T-helper 2 cell treated with Interferon-gamma antibody and Interleukin-4, amounts not matched to agents 100 ng/mL and 5 ng/mL, for 36 hours (primary cell): ENCODE results near the gene BMERB1. TPM values are rescaled to one million over a fixed set of nuclear protein-coding genes. Genes with fewer than 3 reads are reported as not detected.
"Not testable (repeated sequence)": the region's sequence is repeated elsewhere in the genome, so short reads cannot be mapped to it uniquely, and the experiment has no call there.

Experiments used
- intact Hi-C: fragments of 100-400 bp; cut with micrococcal nuclease; formaldehyde crosslinking; loops from one replicate; pipeline ENCODE4 v1.15.1; 2023
- total RNA-seq: library from RNA; stranded (reverse); gene quantifications from 2 replicates; pipeline ENCODE4 v1.2.3, GENCODE V29; 2022

BMERB1 gene
- total RNA-seq, 1 donor from 2014 or later: 3.9 TPM

DNA sequence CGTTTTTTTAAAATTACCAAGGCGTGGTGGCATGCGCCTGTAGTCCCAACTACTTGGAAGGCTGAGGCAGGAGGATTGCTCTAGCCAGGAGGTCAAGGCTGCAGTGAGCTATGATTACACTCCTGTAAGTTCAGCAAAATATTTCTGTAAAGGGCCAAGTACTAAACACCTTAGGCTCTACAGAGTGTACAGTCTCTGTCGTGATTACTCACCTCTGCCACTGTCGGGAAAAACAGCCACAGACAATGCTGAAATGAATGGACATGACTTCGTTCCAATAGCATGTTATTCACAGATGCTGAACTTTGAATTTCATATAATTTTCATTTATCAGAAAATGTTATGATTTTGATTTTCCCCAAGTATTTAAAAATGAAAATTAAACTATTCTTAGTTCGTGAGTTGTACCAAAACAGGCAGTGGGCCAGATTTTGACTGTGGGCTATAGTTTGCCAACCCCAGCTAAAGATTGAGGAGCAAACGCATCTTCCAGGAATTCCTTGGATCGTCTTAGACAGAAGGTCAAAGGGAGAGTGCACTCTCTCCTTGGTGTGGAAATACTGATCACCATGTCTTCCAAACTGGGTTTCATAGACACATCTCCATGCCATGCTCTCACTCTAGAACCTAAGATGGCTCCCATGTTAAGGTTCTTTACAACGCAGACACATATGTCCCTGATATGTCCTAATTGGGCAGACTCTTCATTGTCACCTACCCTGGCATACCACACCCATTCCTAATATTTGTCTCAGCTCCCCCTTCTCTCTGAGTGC lies 119.1 kb downstream of the BMERB1 start:
- intact Hi-C loops: no loop called here

DNA sequence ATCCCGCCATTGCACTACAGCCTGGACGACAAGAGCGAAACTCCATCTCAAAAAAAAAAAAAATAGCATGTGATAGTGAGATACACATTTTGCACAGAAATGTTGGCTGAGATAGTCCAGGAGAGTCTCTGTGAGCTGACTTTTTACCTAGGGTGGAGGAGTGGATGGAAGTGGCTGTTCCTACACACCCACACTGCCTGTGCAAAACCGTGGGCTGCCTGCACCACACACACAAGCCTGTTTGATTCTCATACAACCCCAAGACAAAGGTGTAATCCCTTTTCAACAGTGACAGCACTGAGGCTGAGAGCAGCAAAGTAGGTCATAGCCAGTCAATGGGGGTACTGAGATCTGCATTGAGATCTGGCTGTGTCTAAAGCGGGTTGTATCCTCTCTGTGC lies 121.7 kb downstream of the BMERB1 start:
- intact Hi-C loops: no loop called here

DNA sequence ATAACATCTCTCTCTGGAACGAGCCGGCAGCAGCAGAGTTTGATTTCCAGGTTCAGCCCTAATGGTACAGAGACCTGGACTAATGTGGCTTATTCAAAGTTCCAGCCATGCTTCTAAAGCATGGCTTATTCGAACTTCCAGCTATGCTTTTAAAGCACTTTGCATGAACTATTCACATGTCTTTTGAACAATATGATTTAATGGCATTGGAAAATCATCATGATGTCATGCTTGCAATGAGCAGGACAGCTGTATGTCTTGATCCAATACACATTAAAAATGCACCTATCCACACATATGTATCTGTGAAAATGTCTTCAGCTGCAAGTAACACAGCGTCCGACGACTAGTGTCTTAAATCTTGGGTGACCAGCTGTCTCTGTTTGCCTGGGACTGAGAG lies 122.9 kb downstream of the BMERB1 start:
- intact Hi-C loops: no loop called here

DNA sequence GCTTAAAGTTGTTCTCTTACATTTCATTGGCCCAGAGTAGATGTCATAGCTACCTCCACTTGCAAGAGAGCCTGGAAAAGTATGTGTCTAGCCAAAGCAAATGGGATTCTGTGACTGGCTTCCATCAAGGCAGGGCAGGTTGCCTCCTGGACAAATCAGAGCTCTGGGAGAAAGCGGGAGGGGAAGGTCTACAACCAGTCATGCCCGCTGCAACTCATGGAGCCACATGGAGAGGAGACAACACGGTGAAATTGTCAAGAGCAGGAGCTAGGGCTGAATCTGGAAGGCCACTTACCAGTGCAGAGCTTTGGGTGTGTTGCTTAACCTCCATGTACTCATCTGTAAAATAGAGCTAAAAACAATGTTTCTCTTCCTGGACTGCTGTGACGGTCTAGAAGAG lies 124.8 kb downstream of the BMERB1 start:
- intact Hi-C loops: no loop called here

DNA sequence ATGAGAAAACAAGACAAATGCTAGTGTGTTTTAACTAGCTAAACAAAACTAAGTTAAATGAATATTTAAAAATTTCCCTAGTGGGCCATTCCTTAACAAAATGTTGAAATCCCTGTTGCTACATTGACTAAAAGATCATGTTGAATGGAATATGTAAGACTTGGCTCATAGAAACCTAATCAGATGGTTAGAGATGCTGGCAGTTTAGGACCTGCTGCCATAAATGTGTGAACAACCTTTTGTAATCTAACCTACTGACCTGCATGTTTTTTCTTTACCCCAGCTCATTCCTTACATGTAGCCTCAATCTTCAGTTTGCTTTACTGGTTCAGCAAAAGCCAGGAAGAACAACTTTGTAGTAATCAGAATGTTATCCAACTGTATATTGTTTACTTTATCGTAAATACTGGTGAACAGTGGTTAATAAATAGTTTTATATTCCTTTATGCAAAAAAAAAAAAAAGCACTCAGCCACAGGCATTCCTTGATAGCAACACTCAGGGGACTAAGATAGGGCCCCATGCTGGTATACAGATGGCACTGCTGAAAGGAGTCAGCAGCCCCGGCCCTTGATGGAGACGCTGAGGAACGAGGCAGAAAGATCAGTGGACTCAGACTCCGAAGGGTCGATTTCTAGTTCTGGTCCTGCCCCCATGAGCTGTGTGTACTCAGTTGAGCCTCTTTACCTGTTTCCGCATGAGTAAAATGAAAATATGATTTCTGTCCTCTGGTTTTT lies 130.4 kb downstream of the BMERB1 start:
- intact Hi-C loops: no loop called here

DNA sequence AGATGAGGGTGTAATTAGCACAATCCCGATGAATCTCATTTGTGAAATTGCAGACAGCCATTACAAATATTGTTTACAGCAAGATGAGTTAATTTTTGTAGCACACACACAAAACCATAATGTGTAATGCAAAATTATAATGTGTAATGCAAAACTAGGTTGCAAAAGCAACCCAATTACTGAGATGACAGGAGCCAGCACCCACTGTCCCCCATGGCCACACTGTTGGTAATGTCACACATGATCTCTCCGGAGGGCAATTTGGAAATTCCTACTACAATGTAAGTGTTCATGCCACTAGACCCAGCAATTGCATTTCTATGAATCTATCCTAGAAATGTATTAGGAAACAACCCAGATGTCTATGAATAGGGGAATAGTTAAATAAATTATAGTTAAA lies 131.7 kb downstream of the BMERB1 start:
- intact Hi-C loops: no loop called here

DNA sequence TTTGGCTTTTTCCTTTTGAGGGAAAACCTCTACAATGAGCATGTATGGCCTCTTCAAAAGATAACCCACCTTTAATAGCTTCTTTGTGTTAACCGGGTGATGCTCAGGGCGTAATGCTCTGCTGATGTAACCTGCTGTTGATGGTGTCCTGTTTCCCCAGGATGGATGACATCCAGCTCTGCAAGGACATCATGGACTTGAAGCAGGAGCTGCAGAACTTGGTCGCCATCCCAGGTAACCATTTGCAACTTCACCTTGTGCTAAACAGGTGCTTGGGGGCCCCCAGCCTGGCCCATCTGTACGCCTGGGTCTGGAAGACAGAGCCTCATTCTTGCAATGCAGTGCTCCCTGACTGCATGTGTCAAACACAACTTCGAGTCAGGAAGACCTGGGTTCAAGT lies 133.4 kb downstream of the BMERB1 start:
- intact Hi-C loops: no loop called here

DNA sequence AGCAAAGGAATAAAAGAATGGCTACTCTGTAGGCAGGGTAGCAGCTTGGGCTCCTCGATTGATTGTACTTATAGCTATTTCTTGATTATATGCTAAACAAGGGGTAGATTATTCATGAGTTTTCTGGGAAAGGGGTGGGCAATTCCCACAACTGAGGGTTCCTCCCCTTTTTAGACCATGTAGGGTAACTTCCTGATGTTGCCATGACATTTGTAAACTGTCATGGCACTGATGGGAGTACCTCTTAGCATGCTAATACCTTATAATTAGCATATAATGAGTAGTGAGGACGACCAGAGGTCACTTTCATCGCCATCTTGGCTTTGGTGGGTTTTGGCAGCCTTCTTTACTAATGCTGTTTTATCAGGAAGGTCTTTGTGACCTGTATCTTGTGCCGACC lies 136.3 kb downstream of the BMERB1 start:
- intact Hi-C loops: not testable (repeated sequence)

DNA sequence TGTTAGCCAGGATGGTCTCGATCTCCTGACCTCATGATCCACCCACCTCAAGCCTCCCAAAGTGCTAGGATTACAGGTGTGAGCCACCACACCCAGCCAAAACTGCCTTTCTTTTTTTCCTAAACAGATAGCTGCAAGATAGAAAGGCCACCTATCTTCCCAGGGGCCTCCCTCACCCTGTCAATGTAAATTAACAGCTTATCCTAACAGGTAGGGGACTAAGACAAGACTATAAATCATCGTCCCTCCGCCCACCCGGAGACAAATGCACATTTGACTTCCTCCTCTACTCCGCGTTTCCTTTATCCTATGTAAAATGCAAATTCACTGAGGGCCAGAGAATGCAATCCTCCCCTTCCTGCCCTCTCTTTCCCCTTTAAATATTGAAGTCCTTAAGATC lies 137.2 kb downstream of the BMERB1 start:
- intact Hi-C loops: no loop called here

DNA sequence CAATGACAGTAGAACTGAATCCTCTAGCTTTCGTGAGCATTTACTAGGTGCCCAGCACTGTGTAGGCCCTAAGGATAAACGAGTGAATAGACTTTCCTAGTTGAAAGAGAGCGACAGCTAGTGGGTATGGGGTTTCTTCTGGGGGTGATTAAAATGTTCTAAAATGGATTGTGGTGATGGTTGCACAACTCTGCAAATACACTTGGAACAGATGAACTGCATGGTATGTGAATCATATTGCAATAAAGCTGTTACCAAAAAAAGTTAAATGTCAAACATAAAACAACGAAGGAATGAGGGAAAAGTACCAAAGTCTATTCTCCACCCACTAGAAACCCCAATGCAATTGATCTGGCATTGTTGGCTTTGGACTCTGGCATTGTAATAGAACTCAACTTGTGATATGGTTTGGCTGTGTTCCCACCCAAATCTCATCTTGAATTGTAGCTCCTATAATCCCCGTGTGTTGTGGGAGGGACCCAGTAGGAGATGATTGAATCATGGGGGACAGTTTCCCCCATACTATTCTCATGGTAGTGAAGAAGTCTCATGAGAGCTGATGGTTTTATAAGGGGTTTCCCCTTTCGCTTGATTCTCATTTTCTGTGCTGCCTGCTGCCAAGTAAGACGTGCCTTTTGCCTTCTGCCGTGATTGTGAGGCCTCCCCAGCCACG lies 138.1 kb downstream of the BMERB1 start:
- intact Hi-C loops: no loop called here

DNA sequence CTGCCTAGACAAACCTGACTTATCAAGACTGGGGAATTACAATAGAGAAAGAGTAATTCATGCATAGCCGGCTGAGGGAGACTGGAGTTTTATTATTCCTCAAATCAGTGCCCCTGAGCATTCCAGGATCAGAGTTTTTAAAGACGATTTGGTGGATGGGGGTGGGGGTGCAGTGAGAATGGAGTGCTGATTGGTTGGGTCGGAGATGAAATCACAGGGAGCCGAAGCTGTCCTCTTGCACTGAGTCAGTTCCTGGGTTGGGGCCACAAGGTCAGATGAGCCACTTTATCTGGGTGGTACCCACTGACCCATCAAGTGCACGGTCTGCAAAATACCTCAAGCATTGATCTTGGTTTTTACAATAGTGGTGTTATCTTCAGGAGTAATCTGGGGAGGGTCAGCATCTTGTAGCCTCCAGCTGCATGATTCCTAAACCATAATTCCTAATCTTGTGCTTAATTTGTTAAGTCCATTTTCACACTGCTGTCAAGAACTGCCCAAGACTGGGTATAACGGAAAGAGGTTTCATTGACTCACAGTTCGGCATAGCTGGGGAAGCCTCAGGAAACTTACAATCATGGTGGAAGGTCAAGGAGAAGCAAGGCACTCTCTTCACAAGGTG lies 139.0 kb downstream of the BMERB1 start:
- intact Hi-C loops: no loop called here

DNA sequence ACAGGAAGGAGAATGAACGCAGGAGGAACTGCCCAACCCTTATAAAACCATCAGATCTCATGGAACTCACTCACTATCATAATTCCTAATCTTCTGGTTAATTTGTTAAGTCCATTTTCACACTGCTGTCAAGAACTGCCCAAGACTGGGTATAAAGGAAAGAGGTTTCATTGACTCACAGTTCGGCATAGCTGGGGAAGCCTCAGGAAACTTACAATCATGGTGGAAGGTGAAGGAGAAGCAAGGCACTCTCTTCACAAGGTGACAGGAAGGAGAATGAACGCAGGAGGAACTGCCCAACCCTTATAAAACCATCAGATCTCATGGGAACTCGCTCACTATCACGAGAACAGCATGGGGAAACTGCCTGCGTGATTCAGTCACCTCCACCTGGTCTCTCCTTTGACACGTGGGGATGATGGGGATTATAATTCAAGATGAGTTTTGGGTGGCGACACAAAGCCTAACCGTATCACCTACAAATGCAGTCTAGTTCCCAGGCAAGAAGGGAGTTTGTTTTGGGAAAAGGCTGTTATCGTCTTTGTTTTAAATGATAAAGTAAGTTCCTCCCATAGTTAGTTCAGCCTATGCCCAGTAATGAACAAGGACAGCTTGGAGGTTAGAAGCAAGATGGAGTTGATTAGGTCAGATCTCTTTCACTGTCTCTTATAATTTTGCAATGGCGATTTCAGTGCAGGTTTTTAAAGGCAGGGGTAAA lies 139.7 kb downstream of the BMERB1 start:
- intact Hi-C loops: not testable (repeated sequence)

DNA sequence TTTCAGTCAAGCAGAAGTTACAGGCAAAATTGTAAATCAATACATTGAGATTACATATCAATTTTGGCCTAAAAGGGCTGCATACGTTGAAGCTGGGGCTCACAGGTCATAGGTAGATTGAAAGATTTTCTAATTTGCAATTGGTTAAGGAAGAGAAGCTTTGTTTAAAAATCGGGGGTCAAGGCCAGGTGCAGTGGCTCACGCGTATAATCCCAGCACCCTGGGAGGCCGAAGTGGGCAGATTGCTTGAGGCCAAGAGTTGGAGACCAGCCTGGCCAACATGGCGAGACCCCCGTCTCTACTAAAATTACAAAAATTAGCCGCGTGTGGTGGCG lies 140.2 kb downstream of the BMERB1 start:
- intact Hi-C loops: no loop called here

DNA sequence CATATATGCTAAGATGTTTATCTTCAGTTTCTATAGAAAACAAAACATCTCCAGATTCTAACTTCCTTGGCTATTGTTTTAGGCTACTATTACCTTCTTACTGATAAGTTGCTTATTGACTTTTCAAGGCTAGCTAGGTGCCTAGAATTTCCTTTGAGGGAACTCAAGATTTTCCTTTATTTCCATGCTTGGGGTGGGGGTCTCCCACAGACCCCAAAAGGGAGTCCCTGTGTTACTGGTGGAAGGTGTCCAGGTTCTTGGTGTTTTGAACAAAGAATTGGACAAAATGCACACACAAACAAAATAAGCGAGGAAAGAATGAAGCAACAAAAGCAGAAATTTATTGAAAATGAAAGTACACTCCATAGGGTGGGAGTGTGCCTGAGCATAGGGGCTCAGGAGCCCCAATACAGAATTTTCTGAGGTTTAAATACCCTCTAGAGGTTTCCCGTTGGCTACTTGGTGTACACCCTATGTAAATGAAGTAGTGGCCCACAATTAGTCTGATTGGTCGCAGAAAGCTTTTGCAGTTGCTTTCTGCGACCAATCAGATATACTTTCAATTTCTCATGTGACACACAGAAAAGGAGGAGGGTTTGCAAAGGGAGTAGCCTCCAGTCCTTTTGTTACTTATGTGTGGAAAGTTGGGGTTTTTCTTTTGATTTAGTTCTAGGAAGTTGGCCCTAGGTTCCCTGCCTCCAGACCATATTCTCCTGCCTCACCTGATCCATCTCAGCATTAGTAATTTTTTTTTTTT lies 141.1 kb downstream of the BMERB1 start:
- intact Hi-C loops: no loop called here

DNA sequence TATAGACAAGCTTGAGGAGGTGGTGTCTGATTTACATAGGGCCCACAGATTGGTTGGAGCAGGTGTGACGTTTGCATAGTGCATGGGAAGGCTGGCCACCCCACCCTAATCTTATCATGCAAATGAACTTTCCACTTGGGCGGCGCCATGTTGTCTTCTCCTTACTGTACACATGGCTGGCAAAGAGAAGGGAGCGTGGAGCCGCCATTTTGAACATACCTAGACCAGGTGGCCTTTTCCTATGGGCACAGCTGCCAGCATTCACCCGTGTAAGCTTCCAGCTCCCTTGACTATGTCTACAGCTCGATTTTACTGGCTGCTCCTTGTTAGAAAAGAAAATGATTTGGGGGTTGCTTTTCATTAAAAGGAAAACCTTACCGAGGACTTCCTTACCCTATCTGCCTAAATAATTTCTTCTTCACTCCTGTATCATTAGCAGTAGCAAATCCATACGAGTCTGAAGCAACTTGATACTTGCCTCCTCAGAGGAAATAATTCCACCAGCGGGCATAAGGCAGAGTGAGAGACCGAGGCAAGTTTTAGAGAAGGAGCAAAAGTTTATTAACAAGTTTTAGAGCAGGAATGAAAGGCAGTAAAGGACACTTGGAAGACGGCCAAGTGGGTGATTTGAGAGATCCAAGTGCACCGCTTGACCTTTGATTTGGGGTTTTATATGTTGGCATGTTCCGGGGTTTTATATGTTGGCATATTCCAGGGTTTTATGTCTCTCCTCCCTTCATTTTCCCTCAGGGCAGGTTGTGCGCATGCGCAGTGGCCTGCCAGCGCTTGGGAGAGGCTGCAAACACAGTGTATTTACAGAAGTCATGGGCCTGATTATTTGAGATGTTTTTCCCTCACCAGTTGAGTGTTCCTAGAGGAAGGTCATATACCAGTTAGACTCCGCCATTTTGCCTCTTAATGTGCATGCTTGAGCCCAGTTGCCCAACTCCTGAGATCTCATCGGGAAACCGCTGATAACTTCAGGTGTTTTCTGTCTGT lies 142.9 kb downstream of the BMERB1 start:
- intact Hi-C loops: no loop called here

DNA sequence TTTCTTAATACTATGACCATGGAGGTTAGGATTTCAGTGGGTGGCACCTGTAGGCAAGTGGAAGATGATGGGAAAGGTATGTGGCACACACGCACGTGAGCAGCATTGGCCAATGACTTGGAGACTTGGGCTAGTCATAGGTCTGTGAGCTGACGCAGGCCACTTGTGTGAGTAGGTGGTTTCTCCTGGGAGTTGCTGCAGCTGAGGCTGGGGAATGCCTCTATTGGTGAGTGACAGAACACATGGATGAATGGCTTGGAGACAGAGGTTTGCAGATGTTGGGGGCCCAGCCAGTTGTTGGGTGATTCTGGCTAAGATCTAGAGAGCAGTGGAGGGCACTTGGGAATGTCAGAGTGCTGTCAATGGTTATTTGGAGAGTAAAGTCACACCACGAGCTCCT lies 144.4 kb downstream of the BMERB1 start:
- intact Hi-C loops: no loop called here

DNA sequence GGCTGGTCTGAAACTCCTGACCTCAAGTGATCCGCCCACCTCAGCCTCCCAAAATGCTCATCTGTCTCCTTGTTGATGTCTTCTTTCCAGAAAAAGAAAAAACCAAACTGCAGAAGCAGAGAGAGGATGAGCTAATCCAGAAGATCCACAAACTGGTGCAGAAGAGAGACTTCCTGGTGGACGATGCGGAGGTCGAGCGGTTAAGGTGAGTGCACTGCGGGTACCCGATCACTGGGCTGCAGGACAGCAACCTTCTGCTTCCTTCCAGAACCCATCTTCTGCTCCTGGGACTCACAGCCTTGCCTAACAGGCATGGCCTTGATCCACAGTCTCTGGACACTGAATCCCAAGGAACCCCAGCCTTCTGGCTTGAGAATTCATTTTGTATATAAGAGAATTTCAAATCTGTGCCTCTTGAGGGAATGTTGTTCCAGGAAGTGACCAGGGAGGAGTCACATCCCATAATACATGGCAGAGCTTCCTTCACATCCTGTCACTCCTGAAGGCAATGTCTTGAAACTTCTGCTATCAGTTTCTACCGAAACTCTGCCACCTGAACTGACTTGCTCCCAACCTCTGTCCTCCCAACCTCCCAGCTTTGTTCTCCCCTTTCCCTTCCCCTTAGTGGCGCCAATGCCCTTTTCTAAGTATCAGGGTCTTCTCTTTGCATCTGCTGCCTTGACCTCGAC lies 146.9 kb downstream of the BMERB1 start:
- intact Hi-C loops: no loop called here

DNA sequence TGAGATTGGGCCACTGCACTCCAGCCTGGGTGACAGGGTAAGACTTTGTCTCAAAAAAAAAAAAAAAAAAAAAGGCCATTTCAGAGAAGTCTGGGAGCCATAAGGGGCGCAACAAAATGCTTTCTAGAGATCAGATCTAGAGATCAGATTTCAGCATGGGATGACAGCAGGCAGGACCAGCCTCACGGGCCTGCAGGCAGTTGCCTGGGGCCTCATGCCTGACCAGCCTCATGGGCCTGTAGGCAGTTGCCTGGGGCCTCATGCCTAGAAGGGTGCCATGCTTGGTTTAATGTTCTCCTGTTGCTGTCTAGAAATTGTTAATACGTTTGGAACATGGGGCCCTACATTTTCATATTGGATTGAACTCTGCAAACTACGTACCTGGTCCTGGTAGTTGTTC lies 149.1 kb downstream of the BMERB1 start:
- intact Hi-C loops: no loop called here

DNA sequence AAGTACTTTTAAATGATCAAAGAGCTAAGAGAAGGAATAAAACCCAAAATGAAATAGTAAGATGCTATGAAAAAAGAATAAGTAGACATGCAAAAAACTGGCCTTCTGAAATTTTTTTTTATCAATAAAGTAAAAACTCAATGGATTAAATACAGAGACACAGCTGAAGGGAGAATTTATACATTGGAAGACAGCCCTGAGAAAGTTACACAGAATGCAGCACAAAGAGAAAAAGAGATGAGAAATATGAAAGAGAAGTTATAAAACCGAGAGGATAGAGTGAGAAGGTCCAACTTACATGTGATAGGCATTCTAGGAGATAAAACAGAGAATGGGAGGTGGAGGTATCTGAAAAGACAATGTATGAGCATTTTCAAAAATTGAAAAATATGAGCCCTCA lies 151.6 kb downstream of the BMERB1 start:
- intact Hi-C loops: no loop called here
